Right lobe of liver (tissue), 4 donors: ENCODE results near the gene PPIE.
"Not testable (repeated sequence)": the region's sequence is repeated elsewhere in the genome, so short reads cannot be mapped to it uniquely, and the experiment has no call there.

Experiments used
- POLR2A ChIP-seq: fragments of 450-650 bp; IDR thresholded peaks from one replicate; pipeline ENCODE4 v1.6.1; 2017; ENCODE audit warnings: antibody characterized with exemption, mild to moderate bottlenecking
- TF ChIP-seq, protein P1 (sequence below), 4 donors: fragments of 200-600 bp in 3 of 4; fragments of 450-650 bp in 1 of 4; IDR thresholded peaks; one replicate each; pipeline versions ENCODE4 v1.5.1 to v1.8.0; 2016 to 2022; ENCODE audit warnings: antibody characterized with exemption in 4 of 4, mild to moderate bottlenecking in 2 of 4
- donor health status: DM: no; HTN: no; CAD: no.
- donor health status: DM: no; HTN: no; CAD: no.
- donor health status: DM: no; HTN: yes; CAD: no.

GRCh38 chr1:39786303-39787107 lies 47.8 kb downstream of the PPIE start:
- not testable (repeated sequence) for TF ChIP-seq POLR2A
- TF ChIP-seq, protein P1, sequence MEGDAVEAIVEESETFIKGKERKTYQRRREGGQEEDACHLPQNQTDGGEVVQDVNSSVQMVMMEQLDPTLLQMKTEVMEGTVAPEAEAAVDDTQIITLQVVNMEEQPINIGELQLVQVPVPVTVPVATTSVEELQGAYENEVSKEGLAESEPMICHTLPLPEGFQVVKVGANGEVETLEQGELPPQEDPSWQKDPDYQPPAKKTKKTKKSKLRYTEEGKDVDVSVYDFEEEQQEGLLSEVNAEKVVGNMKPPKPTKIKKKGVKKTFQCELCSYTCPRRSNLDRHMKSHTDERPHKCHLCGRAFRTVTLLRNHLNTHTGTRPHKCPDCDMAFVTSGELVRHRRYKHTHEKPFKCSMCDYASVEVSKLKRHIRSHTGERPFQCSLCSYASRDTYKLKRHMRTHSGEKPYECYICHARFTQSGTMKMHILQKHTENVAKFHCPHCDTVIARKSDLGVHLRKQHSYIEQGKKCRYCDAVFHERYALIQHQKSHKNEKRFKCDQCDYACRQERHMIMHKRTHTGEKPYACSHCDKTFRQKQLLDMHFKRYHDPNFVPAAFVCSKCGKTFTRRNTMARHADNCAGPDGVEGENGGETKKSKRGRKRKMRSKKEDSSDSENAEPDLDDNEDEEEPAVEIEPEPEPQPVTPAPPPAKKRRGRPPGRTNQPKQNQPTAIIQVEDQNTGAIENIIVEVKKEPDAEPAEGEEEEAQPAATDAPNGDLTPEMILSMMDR (IDR thresholded peaks at IDR 0.05) = not testable (repeated sequence)
